ENCODE measurements around the gene EXD3.

Gene EXD3

DNA sequence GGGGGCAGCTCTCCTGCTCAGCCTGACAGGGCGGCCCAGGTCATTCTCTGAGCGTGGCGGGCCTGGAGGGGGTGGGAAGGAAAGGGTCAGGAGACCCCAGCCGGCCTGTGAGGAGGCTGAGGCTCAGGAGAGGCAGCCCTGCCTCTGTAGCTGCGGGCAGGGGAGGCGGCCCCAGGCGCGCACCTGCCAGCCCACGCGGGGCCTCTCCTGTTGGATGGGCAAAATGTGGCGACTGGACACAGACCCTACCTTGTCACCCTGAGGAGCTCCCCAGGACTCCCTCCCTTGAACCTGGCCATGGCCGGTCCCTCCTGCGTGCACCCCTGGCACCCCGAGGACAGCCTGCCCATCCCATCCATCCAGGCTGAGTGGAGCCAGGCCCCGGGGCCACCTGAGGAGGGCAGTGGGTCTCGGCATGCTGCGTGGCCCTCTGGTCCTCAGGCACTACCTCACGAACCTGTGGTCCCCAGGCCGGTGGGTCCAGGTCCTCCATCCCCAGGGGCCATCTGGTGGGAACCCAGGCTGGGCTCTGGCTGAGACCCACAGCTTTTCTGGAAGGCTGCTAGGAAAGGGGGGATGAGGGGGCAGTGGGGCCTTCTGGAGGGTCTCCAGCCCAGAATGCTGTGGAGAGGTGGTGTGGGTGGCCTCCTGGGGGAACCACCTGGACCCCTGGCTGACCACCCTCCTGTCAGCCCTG, 105.8 kb downstream of the EXD3 start:
- no peak for DNase-seq (ENCODE audit: low read depth)

DNA sequence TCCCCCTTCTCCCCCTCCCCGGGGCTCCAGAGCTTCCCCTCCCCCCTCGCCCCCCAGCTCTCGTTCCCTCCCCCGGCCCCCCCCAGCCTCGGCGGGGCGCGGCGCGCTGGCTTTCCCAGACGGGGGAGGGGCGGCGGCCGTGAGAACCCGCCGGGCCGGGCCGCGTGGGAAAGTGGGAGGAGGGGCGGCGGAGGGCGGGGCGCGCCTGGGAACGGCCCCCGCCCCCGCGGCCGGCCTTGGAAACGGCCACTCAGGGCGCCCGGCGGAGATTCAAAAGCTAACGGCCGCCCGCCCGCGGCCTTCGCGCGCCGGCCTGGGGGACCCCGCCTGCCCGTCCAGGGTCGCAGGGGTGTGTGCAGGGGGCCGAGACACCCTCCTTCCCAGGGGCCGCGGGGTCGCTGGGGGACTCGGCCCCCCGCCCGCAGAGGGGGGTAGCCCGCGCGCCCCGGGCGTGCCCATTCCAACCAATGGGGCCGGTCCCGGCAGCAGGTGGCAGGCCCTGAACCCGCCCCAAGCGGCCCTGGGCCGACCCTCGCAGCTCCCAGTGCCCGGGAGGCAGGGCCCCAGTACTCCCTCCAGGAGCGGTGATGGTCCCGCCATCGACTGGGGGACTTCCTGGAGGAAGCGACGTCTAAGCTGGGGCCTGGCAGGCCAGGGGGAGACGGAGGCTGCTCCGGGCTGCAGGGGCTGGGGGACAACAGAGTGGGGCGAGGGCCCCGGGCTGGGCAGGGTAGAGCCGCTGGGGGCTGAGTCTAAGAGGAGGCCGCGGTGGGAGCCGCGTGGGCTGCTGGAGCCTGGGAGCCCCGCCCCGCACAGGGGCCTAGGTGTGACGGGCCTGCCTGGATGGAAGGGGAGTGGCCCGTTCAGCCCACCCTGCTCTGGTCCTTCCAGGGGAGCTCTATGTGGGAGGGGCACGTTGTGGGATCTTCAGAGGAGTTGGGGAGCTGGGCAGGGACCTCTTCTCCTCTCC, 106.7 kb downstream of the EXD3 start:
- DNase-seq (ENCODE audit: low read depth) = no peak

GRCh38 chr9:137315581-137316011, 107.4 kb downstream of the EXD3 start:
- no peak for DNase-seq (ENCODE audit: low read depth)

GRCh38 chr9:137314561-137315560, 108.1 kb downstream of the EXD3 start:
- DNase-seq (ENCODE audit: low read depth) = no peak

DNA sequence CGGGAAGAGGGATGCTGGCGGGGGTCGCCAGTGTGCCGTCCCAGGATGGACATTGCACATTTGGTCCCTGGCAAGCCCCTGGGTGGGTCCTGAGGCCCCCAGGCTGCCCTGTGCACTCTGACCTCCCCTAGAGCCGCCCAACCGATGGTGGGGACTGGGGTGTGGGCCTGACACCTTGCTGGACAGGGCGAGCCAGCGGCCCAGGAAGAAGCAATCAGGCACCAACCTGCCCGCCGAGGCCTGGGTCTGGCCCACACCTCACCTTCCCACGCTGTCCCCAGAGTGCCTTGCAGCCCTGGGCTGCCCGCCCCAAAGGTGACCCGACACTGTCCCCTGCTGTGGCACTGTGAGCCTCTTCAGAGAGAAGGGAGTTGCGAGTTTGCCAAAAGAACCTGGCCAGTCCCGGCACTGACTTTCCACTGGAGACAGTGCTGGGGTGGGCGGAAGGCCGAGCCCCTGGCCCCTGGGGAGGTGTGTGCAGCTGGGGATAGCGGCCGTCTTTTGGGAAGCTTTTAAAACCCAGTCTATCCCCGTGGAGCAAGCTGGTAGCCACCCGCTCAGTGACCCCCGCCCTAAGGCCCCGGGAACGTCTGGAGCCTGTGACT, 108.9 kb downstream of the EXD3 start:
- no peak for DNase-seq (ENCODE audit: low read depth)

DNA sequence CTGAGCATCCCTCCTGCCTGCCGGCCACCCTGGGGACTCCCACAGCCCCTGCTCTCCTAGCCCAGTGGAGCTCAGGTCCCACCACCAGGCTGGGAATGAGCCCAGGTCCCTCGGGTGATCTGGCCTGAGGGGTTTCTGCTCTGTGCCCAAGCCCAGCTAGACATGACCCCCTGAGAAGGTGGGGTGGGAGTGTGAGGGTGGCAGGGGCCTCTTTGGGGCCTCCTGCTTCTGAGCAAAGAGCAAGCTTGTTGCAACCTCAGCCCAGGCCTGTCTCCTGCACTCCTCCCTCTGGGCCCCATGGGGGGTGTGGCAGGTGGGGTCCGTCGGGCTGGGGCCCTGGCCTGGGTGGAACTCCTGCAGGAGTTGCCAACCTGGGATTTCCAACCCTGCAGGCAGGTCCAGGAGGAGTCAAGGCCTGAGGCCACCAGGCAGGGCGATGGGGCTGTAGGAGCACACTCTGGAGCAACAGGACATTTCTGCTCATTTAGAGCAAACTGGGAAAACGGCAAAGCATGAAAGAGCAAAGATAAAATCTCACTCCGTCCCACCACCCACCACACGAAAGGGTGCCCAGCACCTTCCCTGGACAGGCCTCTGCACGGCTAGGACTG, 109.5 kb downstream of the EXD3 start:
- DNase-seq (ENCODE audit: low read depth) = no peak

DNA sequence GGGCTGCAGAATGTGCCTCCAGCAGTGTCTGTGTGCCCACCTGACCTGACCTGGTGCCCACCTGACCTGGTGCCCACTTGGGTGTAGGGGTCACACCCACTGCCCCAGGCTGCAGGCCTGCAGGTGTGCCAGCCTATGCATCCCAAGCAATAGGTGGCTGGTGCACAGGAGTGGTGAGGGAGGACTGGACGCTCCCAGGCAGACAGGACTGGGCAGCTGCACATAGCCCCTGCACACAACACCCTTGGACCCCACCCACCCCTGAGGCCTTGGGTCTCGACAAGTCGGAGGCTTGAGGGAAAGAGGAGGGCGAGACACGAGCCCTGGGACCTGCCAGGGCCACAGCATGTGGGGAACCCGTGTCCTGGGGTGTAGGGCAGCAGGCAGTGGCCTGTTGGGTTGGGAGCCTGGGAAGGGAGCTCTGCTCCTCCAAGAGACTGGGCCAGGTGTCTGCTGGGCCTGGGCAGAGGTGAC, 110.1 kb downstream of the EXD3 start:
- DNase-seq (ENCODE audit: low read depth) = no peak

DNA sequence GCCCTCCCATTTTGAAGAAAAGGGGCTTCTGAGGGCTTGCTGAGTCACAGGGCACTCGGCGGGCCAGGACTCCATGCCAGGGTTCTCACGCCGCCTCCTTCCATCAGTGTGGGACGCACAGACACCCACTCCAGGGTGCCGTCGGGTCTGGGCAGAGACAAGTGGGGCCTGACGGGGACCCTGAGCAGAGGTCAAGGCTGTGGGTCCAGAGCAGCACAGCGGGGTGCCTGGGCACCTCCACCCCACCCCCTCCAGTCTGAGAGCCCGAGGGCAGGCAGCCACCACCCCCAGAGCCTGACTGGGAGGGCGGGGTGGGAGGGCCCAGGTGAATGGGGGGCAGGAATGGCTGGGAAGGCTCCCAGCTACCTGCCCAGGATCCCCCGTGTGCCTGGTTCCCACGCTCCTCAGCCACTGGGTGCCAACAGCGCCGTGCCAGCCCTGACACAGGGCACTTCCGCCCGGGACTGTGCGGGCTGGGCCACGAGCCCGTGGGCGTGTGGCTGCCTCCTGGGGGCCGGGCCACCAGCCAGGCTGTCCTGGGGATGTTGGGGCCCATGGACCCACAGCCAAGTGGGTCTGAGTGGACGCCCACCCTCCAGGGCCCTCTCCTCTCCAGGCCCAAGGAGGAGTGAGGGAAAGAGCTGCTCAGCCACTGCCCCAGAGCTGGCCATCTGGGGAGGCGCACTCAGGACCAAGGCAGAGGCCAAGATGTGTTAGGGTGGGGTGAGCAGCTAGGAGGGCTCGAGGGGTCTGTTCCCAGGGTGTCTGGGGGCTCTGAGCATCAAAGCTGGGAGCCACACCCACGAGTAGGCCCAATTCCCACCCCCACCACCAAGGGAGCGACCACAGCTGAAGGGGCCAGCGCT, 110.7 kb downstream of the EXD3 start:
- no peak for DNase-seq (ENCODE audit: low read depth)

DNA sequence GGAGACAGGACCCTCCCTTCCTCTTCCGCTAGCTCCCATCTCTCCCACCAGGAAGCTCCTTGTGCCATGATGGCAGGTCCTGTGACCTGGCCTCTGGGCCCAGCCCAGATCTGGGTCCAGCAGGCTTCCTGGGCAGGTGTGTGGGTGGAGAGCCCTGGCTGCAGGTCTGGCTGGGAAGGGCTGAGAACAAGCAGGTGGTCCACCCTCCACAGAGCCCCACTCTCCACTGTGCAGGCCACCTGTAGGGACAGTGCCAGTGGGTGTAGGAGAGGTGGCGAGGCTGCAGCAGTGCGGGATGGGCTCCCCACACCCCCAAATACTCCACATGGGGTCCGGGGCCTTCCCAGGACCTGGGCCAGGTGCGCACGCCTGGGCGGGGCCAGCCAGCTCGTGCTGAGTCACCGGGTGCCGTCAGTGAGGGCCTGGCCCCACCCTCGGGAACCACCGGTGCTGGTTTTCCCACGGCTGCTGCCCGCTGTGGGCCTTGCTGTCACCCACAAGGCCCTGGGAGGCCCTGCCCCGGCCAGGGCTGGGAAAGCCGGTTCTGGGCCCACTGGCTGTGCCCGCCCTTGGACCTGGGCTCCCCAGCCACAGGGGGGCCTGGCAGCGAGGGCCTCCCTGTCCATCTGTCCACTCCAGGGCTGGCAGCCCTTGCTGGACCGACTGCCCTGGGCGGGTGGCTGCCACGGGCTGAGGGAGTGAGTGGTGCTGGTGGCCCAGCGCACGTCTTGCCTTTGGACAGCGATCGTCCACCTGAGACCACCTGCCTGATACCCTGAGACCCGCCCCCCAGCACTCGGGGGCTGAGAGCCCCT, 111.6 kb downstream of the EXD3 start:
- DNase-seq (ENCODE audit: low read depth) = no peak

DNA sequence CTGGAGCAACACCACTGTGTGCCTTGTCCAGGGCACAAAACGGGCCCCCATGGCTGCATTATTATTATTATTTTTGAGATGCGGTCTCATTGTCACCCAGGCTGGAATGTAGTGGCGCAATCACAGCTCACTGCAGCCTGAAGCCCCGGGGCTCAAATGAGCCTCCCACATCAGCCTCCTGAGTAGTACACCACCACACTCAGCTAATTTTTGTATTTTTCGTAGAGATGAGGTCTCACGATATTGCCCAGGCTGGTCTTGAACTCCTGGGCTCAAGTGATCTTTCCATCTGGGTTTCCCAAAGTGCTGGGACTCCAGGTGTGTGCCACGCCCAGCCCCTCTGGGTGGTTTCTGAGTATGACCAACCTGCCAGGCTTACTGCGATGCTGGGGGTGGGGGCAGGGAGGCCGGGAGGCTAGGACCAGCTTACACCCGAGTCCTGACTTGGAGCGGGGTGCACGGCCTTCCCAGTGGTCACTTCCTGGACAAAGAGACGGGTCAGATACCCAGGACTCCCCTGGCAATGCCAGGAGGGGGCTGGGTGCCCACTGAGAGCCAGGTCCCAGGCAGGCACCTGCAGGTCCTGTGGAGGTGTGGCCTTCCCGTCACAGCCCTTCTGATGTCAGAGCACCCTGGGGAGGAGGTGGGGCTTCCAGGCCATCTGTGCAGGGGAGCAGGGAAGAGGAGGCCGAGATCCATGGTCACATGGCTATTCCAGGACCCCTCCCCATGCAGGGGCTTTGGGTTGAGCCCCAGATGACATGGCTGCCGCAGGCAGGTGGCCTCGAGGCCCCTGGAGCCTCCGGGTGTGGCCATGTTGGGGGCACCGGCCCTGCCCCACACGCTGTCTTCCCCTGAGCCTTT, 112.5 kb downstream of the EXD3 start:
- no peak for DNase-seq (ENCODE audit: low read depth)

DNA sequence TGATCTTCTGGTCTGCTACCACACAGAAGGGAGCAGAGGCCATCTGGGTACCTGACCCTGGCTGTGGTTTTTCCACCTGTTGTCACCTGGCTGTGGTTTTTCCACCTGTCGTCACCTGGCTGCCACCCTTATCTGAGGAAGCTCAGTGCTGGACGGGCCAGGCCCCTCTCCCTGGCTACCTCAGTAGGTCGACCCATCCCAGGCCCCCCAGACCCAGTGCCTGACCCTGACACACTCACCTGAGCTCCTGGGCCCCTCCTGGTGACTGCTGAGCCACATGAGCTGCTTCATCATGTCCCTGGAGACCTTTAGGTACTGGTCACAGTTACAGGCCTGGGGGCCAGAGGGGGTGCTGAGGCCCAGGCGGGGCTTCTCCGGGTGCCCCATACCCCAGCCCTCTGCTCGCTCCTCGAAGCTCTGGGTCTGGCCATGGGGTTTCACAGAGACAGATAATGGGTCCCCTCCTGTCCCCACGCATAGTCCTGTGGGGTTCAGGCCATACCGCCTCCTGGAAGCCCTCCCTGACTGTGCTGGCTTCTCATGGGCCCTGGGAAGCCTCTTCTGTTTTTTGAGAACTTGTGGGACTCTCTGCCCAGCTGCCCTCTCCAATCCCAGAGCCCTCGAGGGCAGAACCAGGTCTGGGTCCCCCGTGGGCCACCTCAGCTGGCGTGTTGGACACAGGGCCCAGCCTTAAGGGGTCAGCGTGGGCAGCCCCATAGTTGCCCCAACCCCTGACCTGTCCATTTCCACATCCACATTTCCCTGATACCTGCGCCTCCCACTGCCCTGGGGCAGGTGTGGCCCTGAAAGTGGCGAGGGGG, 113.4 kb downstream of the EXD3 start:
- DNase-seq (ENCODE audit: low read depth) = no peak

- DNase-seq (ENCODE audit: low read depth) = no peak
Observed at GRCh38 chr9:137308057-137308619, 114.8 kb downstream of the EXD3 start.

DNA sequence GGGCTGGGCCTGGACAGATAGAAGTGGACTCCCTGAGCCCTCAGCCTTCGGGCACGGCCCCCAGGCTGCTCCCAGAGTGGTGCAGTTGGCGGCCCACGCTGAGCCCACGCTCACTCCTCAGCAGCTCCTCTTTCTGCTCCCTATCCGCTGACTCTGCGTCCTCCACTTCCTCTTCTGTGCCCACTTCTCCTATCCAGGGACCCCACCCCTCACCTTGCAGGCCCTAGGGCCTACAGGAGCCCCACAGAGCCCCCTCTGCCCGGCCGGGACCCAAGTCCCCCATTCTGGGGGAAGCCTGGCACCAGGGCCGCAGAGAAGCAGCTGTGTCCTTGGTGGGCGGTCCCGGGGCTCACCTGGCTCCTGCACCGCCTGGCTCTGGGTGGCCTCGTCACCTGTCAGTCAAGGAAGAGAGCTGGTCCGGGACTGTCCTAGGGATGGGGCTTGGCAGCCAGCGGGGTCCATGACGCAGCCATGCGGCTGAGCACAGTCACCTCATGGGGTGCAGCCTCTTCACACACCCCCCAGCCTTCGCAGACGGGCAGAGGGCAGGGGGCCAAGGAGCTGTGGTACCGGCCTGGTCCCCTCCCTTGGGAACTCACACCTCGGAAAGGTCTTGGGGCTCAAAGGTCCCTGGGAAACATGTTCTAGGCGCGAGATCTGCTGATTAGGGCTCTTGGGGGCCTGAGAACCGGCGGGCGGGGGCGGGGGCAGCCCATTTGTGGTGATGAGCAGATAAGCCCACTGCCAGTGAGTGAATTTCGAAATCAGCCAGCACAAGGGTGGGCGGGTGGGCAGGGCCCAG, 115.5 kb downstream of the EXD3 start:
- no peak for DNase-seq (ENCODE audit: low read depth)

GRCh38 chr9:137306850-137307254, 116.1 kb downstream of the EXD3 start:
- DNase-seq (ENCODE audit: low read depth) = no peak

GRCh38 chr9:137306066-137306849, 116.7 kb downstream of the EXD3 start:
- no peak for DNase-seq (ENCODE audit: low read depth)

GRCh38 chr9:137305798-137306065, 117.2 kb downstream of the EXD3 start:
- no peak for DNase-seq (ENCODE audit: low read depth)
